Measurements from ENCODE around the gene FOXO6.

The FOXO6 gene

DNA sequence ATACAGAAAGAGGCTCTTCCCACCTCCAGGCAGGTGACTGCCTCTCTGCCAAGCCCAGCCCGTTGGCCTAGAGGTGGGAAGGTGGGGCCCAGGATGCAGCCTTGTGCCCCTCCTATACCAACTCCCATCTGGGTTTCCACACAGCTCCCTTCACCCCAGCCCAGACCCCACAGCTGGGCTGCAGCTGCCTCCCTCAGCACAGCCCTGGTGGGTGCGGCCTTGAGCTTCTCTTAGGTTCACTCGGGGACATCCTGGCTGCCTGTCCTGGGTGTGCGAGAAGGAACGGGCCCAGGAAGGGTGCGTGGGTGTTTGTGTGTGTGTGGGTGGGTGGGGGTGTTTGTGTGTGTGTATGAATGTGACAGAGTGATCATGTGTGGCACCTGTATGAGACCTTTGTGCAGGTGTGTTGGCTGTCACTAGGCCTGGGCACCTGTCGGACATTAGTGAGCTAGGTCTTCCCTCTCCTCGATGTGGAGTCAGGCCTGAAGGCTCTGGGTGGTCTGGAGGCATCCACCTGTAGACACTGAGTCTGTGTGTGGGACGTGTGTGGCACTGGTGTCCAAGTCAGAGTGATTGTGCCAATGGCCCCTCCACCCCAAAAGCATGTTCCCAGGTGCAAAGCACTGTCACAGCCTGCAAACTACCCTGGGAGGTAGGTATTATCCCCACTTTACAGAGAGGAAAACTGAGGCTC is 30.7 kb downstream of the FOXO6 start:
- Histone ChIP-seq H3K4me1 (ENCODE audit: insufficient read depth, low read length) (peaks cover 14% of the 10 kb centered on the region), H3K27me3 (ENCODE audit: insufficient read depth, low read length) (peaks cover 42% of the 10 kb centered on the region)

GRCh38 chr1:41392528-41392924 is 31.3 kb downstream of the FOXO6 start:
- peaks cover 36% of the 10 kb centered on the region for H3K27me3 ChIP-seq (ENCODE audit: insufficient read depth, low read length)
- H3K4me3 ChIP-seq (ENCODE audit: low read length): no peak overlapping the region
- H3K4me1 ChIP-seq (ENCODE audit: insufficient read depth, low read length): peaks cover 14% of the 10 kb centered on the region
- H3K9me3 ChIP-seq (ENCODE audit: low read length): no peaks in the 10 kb centered on the region
- H3K36me3 ChIP-seq (ENCODE audit: insufficient read depth, low read length): no peaks in the 10 kb centered on the region
- H2AFZ ChIP-seq (ENCODE audit: low read depth, low read length): no peak overlapping the region

More for the DNA sequence above, 30.7 kb downstream of the FOXO6 start:
- Histone ChIP-seq H3K9me3 (ENCODE audit: low read length) (no peaks in the 10 kb centered on the region), H2AFZ (ENCODE audit: low read depth, low read length) (no peak overlapping the region), H3K4me3 (ENCODE audit: low read length) (no peak overlapping the region), H3K36me3 (ENCODE audit: insufficient read depth, low read length) (no peaks in the 10 kb centered on the region)

DNA sequence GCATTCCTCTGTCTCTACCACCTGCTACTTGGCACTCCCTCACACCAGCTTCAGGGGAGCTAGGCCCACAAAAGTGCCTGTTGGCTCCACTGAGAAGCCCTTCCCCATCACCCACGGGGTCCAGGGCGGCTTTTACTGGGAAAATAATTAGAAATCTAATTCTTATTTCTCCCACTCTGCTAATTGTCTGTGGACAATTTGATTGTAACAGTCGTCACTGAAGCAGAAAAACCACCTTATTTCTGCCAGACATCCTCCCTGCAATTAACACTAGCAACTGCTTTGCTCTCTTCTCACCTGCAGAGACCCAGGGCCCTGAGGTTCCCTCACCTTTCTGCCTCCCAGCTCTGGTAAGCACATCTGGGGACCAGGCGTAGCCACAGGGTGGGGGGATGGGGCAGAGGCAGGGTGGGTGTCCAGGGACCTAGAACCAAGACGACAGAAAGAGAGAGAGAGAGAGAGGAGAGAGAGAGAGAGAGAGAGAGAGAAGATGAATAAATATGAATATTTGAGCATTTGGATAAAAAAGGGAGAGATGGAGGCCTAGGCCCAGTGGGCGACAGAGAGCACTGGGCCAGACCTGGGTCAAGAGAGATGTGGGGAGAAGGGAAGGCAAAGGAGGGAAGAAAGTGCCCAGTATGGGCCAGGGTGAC is 32.6 kb downstream of the FOXO6 start:
- Histone ChIP-seq H3K9me3 (ENCODE audit: low read length) (no peaks in the 10 kb centered on the region), H3K4me3 (ENCODE audit: low read length) (no peak overlapping the region), H3K4me1 (ENCODE audit: insufficient read depth, low read length) (peaks cover 14% of the 10 kb centered on the region), H2AFZ (ENCODE audit: low read depth, low read length) (no peak overlapping the region), H3K36me3 (ENCODE audit: insufficient read depth, low read length) (no peaks in the 10 kb centered on the region), H3K27me3 (ENCODE audit: insufficient read depth, low read length) (peaks cover 24% of the 10 kb centered on the region)

DNA sequence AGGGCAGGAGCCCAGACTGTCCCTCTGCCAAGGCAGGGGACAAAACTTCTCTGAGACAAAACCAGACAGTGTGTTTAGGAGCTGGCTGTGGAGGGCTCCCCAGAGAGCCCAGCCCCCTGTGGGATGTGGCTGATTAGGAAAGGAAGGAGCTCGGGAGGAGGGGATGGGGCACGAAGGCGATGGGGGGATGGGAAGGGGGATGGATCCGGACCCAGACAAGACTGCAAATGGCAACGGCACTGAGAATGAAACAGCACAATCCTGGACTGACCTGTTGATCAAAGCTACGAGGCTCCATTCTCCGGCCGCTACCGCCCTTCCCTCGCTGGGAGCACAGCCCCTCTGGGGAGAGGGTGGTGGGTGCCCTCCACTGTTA is 33.1 kb downstream of the FOXO6 start:
- Histone ChIP-seq H3K4me1 (ENCODE audit: insufficient read depth, low read length) (peaks cover 14% of the 10 kb centered on the region), H2AFZ (ENCODE audit: low read depth, low read length) (no peak overlapping the region), H3K4me3 (ENCODE audit: low read length) (no peak overlapping the region), H3K27me3 (ENCODE audit: insufficient read depth, low read length) (peaks cover 21% of the 10 kb centered on the region), H3K9me3 (ENCODE audit: low read length) (no peaks in the 10 kb centered on the region), H3K36me3 (ENCODE audit: insufficient read depth, low read length) (no peaks in the 10 kb centered on the region)

- H3K9me3 ChIP-seq (ENCODE audit: low read length): no peaks in the 10 kb centered on the region
- H3K4me1 ChIP-seq (ENCODE audit: insufficient read depth, low read length): peaks cover 14% of the 10 kb centered on the region
- peaks cover 21% of the 10 kb centered on the region for H3K27me3 ChIP-seq (ENCODE audit: insufficient read depth, low read length)
- no peak overlapping the region for H3K4me3 ChIP-seq (ENCODE audit: low read length)
- H2AFZ ChIP-seq (ENCODE audit: low read depth, low read length): no peak overlapping the region
- H3K36me3 ChIP-seq (ENCODE audit: insufficient read depth, low read length): no peaks in the 10 kb centered on the region
Measured at GRCh38 chr1:41394959-41395956, 34.0 kb downstream of the FOXO6 start.

DNA sequence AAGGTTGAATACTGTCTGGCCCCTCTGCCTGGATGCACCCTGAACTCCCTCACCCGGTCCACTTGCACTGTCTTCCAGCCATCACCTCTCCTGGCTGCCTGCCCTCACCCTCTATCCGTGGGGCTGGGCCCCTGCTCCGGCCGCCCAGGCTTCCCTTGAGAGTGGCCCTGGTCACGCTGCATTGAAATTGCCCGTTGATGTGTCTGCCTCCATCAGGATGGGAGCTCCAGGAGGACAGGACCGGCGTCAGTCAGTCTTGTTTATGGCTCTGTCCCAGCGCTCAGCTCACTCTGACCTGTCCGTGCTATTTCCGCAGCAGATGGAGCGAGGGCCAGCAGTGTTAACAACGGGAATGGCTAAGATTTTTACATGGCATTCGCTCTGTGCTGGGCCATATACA is 34.9 kb downstream of the FOXO6 start:
- peaks cover 13% of the 10 kb centered on the region for H3K27me3 ChIP-seq (ENCODE audit: insufficient read depth, low read length)
- no peak overlapping the region for H2AFZ ChIP-seq (ENCODE audit: low read depth, low read length)
- H3K4me1 ChIP-seq (ENCODE audit: insufficient read depth, low read length): peaks cover 14% of the 10 kb centered on the region
- H3K36me3 ChIP-seq (ENCODE audit: insufficient read depth, low read length): no peaks in the 10 kb centered on the region
- no peak overlapping the region for H3K4me3 ChIP-seq (ENCODE audit: low read length)
- no peaks in the 10 kb centered on the region for H3K9me3 ChIP-seq (ENCODE audit: low read length)

GRCh38 chr1:41397020-41397419 is 35.8 kb downstream of the FOXO6 start:
- no peak overlapping the region for H2AFZ ChIP-seq (ENCODE audit: low read depth, low read length)
- H3K27me3 ChIP-seq (ENCODE audit: insufficient read depth, low read length): peaks cover 5% of the 10 kb centered on the region
- no peaks in the 10 kb centered on the region for H3K9me3 ChIP-seq (ENCODE audit: low read length)

DNA sequence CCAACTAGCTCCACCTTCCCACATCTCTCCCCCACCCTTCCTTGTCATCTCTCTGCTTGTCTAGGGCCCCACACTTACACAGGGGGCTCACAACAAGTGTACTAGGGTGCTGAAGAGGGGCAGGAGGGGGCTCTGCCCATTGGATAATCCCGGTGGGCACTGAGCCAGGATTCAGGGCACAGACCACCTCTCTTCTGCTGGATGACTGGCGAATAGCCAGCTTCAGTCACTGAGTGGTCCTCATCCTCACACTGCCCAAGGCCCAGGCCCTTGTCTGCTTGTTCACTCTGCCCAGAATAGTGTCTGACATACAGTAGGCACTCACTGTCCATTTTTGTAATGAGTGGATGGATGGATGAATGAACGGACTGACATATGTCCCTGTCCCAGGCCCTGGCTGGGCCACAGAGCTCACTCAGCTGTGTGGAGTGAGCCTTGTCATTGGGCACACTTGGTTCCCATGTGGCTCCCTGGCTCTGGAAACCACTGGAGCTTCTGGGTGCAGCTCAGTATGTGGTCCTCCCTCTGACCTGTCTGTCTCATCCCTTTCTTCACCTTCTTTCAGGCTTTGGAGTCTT is 36.6 kb downstream of the FOXO6 start:
- Histone ChIP-seq H2AFZ (ENCODE audit: low read depth, low read length) (no peak overlapping the region), H3K4me3 (ENCODE audit: low read length) (no peak overlapping the region), H3K36me3 (ENCODE audit: insufficient read depth, low read length) (no peaks in the 10 kb centered on the region), H3K4me1 (ENCODE audit: insufficient read depth, low read length) (peaks cover 14% of the 10 kb centered on the region), H3K9me3 (ENCODE audit: low read length) (no peaks in the 10 kb centered on the region), H3K27me3 (ENCODE audit: insufficient read depth, low read length) (no peaks in the 10 kb centered on the region)

More at GRCh38 chr1:41397020-41397419, 35.8 kb downstream of the FOXO6 start:
- Histone ChIP-seq H3K36me3 (ENCODE audit: insufficient read depth, low read length) (no peaks in the 10 kb centered on the region), H3K4me1 (ENCODE audit: insufficient read depth, low read length) (peaks cover 14% of the 10 kb centered on the region), H3K4me3 (ENCODE audit: low read length) (no peak overlapping the region)

DNA sequence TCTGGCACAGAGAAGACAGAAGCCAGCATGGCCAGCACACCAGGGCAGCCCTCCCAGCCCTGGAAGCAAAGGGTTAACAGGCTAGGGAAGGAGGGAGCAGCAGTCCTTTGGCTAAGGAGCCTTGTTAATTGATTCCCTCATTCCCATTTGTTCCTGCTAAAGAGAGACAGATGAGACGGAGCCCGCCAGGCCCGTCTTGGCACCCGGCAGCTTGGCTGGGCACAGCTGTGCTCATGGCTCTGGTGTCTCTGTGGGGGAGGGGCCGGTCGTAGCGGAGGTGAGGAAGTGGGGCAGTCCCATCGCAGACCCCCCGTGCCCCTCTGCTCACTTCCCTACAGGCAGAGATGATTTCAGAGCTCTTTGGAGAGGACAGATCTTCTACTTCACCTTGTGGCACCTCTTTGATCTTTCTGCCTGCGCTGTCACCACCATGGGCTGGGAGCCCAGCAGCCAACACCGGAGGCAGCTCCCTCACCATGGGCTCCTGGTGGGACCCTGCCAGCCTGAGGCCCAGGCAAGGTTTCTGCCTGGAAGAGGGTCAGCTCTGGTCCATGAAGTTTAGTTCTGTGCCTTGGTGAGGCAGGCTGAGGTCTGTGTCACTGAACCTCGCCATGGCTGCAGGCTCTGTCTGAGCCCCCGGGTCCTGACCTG is 38.0 kb downstream of the FOXO6 start:
- H3K4me1 ChIP-seq (ENCODE audit: insufficient read depth, low read length): peaks cover 17% of the 10 kb centered on the region
- H2AFZ ChIP-seq (ENCODE audit: low read depth, low read length): no peak overlapping the region
- H3K4me3 ChIP-seq (ENCODE audit: low read length): no peak overlapping the region
- H3K27me3 ChIP-seq (ENCODE audit: insufficient read depth, low read length): peaks cover 4% of the 10 kb centered on the region
- H3K36me3 ChIP-seq (ENCODE audit: insufficient read depth, low read length): no peaks in the 10 kb centered on the region
- H3K9me3 ChIP-seq (ENCODE audit: low read length): no peaks in the 10 kb centered on the region

- H2AFZ ChIP-seq (ENCODE audit: low read depth, low read length): no peak overlapping the region
- H3K36me3 ChIP-seq (ENCODE audit: insufficient read depth, low read length): no peaks in the 10 kb centered on the region
- H3K27me3 ChIP-seq (ENCODE audit: insufficient read depth, low read length): peaks cover 4% of the 10 kb centered on the region
- H3K9me3 ChIP-seq (ENCODE audit: low read length): no peaks in the 10 kb centered on the region
- peaks cover 15% of the 10 kb centered on the region for H3K4me1 ChIP-seq (ENCODE audit: insufficient read depth, low read length)
- no peak overlapping the region for H3K4me3 ChIP-seq (ENCODE audit: low read length)
Measured at GRCh38 chr1:41400225-41400624, 39.0 kb downstream of the FOXO6 start.

GRCh38 chr1:41401899-41402298 is 40.7 kb downstream of the FOXO6 start:
- peaks cover 6% of the 10 kb centered on the region for H3K4me1 ChIP-seq (ENCODE audit: insufficient read depth, low read length)

GRCh38 chr1:41404308-41404761 is 43.1 kb downstream of the FOXO6 start:
- no peak overlapping the region for H3K4me3 ChIP-seq (ENCODE audit: low read length)

More at GRCh38 chr1:41401899-41402298, 40.7 kb downstream of the FOXO6 start:
- Histone ChIP-seq H3K4me3 (ENCODE audit: low read length) (no peak overlapping the region), H3K9me3 (ENCODE audit: low read length) (no peaks in the 10 kb centered on the region), H2AFZ (ENCODE audit: low read depth, low read length) (no peak overlapping the region), H3K27me3 (ENCODE audit: insufficient read depth, low read length) (peaks cover 6% of the 10 kb centered on the region), H3K36me3 (ENCODE audit: insufficient read depth, low read length) (no peaks in the 10 kb centered on the region)

More at GRCh38 chr1:41404308-41404761, 43.1 kb downstream of the FOXO6 start:
- H2AFZ ChIP-seq (ENCODE audit: low read depth, low read length): no peak overlapping the region
- H3K4me1 ChIP-seq (ENCODE audit: insufficient read depth, low read length): peaks cover 6% of the 10 kb centered on the region
- no peaks in the 10 kb centered on the region for H3K9me3 ChIP-seq (ENCODE audit: low read length)
- peaks cover 16% of the 10 kb centered on the region for H3K27me3 ChIP-seq (ENCODE audit: insufficient read depth, low read length)
- H3K36me3 ChIP-seq (ENCODE audit: insufficient read depth, low read length): no peaks in the 10 kb centered on the region

All from neuron (in vitro differentiated cells).